Measurements from ENCODE around the gene GRIA4.

The GRIA4 gene

DNA sequence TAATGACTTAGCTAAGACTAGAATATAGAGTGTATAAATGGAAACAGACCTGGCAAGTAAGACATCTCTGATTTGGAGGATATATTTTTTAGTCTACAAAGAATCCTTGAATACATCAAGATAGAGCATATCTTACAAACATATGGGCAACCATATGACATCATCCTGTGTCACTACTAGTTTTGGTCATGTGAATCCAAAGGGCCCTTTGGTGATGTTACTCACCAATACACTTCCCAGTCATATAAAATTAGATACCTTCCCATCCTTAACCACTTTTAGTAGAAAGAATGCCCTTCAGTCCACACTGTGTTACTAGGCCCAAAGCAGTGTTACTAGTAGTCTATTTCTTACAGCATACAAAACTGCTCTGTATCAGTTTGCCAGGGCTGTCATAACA lies 31.6 kb downstream of the GRIA4 start:
- DNase-seq, result no peak

DNA sequence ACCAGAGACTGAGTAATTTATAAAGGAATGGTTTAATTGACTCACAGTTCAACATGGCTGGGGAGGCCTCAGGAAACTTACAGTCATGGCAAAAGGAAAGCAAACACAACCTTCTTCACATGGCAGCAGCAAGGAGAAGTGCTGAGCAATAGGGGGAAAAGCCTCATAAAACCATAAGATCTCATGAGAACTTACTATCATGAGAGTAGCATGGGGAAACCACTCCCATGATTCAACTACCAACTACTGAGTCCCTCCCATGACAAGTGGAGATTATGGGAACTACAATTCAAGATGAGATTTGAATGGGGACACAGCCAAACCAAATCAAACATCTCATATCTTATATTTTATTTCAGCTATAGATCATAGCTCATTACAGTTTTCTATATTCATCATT lies 33.0 kb downstream of the GRIA4 start:
- no peak for DNase-seq

DNA sequence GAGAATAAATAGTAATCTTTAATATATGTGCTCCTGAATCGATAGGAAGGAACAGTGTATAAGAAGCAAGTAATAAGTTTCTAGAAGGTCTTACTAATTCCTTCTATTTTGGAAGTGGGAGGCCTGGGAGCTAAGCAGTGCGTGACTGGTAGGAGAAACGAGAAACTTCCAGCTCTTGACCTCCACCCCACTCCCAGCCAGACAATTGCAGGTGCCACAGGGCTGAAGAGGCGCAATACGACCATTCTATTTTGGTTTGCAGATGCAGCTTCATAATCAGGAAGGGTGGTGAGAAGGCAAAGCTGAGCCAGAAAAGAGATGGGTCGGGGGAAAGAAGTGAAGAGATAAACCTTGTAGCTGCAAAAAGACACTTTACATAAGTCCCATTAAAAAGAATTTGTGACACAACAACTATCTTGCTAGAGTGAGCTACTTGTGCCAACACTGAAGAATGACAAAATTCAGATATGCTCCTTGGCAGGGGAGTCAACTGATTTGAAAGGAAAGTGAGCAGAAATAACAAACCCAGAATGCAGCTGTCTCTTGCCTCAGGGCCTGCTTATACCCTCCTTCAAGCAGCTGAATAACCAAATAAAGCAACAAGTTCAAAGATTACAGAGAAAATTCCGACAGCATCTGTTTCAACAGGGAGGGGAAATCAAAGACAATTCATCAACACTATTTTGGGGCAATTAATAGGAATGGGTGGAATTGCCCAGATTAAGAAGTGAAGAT lies 35.1 kb downstream of the GRIA4 start:
- no peak for DNase-seq

DNA sequence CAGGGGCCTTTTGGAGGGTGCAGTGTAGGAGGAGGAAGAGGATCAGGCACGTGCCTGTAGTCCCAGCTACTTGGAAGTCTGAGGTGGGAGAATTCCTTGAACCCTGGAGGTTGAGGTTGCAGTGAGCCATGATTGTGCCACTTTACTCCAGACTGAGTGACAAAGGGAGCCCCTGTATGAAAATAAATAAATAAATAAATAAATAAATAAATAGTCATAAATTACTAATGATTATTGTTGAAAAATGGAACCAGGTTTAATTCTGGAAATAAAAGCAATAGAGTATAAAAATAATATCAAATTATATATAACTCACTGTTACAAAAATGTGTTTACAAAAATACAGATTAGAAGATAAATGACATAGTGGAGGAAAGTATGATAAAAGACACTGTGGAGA lies 37.9 kb downstream of the GRIA4 start:
- no peak for DNase-seq

DNA sequence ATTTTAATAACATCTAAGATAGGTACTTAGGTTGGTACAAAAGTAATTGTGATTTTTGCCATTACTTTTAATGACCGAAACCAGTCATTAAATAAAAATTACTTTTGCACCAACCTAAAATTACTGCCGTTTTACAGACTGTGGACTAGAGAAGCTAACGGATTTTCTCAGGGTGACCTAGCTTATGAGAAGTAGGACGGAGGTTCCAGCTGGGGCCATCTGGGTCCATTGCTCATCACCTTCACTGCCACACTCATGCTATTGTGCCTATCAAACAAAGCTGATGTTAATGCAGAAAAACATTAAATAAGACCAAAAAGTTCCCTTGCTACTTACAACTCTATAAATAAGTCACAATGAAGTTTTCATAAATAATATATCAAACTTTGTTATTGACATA lies 38.9 kb downstream of the GRIA4 start:
- DNase-seq, result no peak

DNA sequence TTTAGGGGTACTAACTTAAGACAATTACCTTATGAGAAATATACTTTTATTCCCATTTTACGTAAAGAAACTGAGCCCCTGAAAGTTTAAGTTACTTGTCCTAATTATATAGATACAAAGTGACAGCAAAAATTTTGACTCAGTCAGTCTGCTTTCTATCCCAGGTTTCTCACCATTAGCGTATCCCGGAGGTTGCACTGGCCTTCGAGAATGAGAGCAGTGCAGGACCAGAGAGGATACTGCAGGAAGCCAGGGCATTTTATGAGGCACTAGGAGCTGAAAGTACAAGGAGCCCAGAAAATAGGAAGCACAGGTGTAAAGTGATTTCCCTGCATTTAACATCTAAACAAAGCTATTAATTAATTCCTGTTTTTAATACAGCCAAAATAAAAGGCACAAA lies 55.4 kb downstream of the GRIA4 start:
- DNase-seq, result no peak

DNA sequence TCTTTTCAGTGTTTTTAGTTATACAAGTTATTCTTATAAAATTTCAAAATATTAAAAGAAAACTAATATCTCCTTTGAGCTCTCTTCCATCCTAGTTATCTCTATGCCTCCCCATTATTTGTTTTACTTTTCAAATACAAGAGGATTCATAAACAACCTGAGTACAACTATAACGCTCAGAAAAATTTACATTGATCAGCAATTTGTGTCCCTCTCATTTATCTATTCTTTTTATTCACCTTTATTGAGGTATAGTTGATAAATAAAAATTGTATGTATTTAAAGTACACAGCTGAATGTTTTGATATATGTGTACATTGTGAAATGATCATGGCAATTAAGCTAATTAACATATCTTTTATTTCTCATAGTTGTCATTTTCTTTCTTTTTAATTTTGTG lies 57.6 kb downstream of the GRIA4 start:
- DNase-seq, result no peak

DNA sequence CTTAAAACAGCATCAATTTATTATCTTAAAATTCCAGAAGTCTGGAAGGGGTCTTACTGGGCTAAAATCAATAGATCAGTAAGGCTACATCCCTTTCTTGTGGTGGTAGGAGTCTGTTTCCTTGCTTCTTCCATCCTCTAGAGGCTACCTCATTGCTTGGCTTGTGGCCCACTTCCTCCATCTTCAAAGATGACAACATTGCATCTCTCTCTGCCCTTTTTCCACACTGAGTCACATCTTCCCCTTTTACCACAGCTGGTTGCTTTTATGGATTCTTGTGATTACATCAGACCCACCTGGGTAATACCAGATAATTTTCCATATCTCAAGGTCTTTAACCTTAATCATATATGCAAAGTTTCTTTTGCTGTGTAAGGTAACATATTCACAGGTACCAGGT lies 60.9 kb downstream of the GRIA4 start:
- peak; percentile 4 for DNase-seq

DNA sequence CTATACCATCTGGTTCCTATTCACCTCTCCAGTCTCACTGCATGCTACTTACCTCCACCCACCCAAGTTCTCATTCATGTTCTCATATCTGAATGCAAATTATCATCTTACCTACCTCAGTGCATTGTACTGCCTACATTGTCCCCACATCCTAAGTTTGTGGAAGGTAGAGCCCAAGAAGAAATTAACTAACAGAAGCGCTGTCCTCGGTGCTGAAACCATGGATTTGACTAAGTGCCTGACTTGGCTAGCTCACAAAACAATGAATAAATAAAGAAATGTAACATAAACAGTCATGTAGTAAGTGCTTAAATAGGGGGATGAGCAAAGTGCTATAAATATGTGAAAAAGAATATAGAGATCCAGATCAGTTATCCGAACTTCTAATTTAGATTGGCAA lies 63.2 kb downstream of the GRIA4 start:
- peak; percentile 63 for DNase-seq

DNA sequence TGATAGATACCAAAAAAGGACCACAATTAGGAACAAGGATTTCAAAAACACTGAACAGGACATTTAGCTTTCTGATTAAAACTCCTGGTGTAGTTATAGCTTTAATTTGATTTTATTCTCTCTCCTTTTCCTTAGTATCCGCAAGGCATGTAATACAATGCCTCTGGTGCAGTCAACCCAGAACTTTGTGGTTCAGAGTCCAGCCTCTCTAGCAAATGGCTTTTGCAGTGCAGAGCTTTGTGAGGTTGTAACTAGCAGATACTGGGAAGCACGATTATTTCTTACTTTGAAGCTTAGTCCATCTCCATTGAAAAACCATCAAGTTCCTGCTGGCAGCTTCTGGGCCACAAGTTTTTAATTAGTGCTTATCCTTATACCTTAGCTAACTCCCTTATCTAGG lies 79.8 kb downstream of the GRIA4 start:
- DNase-seq, result no peak

DNA sequence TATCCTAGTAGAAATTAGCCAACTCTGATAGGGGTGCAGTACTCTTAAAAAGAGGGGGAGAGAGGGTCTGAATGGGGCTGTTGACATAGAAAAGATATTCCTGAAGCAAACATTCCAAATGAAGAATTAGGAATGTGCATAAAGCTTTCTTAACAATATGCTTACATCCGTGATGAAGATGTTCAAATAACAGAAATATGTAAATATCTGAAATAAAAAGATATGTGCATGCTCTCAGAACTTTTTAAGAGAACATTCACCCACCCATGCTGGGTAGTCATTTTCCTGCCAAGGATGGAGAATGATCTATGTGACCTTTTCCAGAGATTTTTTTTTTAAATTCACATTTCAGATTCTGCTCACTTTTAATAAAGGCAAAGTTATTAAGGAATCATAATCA lies 80.6 kb downstream of the GRIA4 start:
- DNase-seq, result no peak

DNA sequence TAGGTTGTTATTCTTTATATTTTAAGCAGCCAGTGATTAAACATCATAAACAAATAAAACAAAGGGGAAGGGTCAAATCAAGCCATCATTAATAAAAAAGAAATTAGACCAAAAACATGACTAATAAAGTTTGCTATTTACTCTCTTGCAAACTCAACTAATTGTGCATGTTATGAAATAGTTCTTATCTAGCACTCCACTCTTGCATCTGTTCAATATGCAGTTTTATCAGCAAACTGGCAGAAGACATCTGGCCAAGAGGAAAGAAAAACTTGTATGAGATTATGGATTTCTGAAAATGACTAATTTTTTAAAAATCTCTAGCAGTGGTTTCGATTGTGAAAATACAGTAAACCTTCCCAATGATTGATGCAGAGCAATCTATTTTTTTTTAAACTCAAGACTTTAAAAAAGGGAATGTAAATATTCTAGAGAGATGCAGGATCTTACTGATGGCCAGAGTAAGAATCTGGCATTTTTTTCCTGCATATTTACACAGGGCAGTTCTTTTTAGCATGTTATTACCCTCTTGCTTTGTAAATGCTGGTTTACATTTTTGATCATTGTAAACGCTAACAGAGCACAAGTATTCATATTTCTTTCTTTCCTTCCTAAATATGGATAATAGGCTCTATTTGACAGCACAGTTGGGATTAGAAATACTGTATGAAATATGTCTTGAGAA lies 83.3 kb downstream of the GRIA4 start:
- DNase-seq, result no peak

DNA sequence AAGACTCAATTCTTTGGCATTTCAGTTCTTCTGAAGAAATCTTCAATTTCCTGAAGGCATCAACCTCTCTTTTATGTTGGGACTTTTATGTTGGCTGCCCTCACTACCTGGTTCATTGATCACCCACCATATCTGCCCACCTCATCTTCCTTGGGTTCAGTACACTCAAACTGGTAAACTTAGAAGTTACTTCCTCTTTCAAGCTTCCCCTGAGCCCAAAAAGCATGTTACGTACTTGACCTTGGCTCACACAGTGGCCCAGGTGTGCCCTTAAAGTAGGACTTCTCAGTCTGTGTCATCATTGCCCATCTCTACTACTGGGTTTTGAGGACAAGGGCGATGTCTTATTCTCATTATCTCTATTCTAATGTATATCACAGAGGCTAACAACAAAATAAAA lies 86.1 kb downstream of the GRIA4 start:
- DNase-seq, result no peak

DNA sequence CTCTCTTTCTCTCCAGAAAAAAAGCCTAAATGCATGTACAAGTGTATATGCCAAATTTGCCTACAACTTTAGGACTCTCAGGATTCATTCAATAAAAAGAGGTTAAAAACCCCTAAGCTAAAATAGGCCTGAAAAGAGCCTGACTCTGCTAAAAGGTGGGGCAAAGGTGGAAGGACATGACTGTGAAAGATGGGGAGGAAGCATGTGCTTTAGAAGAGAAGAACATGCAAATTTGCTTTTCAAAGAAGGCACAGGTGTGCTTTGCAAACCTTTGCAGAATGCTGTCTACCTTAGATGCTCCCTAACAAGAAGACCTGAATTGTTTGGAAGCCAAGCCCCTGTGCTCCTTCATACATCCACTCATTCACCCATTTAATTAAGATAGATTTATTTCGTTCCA lies 87.4 kb downstream of the GRIA4 start:
- DNase-seq, result no peak

DNA sequence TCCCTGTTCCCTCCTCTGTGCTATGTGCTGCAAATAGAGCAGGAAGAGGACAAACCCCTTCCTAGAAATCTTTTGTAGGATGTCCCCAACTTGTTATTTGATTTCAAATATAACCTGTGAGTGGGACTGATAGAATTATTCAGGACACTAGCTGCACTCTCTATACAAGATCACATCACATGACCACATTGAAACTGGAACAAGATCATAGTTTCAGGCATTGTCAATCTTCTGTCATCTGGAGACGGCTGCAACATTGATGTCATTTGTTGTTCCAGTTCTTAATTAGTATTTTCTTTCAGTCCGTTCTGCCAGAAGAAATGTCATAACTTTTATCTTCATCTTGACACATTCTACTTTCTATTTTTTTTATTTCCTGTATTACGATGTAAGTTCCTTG lies 89.3 kb downstream of the GRIA4 start:
- no peak for DNase-seq

DNA sequence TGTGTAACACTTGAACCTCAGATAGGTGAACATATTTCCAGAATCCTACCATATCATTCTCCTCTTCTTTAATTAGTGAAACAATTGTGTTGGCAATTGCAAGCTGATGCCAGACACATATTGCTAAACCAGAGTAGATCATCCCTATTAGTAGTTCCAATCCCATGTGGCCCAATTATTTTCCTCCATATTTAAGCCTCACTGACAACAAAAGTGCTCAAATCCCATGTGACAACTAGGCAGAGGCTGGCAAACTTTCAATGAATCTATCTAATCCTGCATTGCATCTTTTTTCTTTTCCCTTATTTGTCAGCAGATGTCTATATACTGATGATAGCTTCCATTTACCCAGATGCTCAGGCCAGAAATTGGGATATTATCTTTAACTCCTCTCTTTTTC lies 90.4 kb downstream of the GRIA4 start:
- DNase-seq, result no peak

DNA sequence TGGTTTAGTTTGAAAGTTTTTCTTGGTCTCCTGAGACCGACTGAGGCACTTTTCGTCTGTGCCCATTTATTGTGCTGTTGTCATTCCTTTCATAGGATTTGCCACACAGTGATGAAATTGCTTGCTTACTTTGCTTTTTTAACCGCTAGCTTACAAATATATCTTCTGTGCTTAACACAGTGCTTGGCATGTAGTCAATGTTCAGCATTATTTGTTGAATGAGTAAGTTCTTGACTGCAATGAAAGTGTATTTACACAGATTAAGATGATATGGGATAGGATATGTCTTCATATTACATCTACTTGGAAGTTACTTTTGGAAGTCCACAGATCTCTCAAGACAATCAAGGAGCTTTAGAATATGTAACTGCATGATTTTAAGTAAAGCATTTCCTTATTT lies 91.2 kb downstream of the GRIA4 start:
- DNase-seq, result no peak

DNA sequence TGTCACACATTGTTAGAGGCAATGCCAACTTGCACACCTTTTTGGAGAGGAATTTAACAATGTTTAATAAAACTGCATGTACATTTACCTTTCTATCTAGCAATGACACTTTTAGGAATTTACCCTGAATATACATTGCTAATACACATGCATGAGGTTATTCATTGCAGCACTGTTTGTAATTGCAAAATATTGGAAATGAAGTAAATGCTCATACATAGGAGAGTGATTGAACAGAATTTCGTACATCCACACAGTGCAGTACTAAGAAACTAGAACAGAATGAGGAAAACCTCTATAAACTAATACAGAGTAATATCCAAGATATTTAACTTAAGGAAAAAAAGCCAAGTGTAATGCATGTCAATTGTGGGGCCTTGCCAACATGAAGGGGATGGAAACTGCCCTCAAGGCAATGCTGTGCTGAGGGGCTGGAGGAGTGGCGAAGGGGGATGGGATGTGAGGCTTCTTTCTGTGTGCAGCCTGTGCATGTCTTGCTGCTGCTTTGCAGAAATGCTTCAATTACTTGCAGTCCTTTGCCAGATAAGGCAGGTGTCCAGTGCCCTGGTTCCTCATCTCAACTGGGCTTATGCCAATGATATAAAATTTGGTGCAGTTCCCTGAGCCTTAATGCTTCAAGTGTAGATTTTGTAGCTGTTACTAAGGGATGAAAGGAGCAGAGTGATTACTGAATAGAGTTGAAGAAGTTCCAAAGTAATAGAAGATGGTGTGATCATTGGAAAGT lies 96.1 kb downstream of the GRIA4 start:
- no peak for DNase-seq

DNA sequence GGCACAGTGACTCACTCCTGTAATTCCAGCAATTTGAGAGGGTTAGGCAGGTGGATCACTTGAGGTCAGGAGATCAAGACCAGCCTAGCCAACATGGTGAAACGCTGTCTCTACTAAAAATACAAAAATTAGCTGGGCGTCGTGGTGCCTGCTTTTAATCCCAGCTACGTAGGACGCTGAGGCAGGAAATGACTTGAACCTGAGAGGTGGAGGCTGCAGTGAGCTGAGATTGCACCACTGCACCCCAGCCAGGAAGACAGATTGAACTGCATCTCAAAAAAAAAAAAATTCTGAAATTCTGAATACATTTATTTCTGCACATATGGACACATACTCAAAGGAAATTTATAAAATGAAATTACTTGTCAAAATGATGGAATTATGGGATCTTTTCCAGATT lies 103.2 kb downstream of the GRIA4 start:
- DNase-seq, result no peak

DNA sequence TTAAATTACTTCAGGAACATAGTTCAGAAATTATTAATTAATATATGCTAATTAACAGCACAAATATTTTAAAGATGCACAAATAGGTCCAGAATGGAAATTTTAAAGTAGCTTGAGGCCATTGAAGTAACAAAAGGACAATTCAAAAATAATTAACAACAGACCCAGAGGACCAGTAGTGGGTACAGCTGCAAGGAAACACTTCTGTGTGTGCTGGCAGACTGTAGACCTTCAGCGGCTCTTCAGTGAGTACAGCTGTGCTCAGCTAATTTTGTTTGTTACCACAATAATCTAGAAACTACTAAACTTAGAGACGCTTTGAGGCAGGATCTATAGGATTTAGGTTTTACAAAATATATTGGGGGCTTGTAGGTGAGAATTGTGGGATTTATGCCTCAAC lies 103.8 kb downstream of the GRIA4 start:
- no peak for DNase-seq

DNA sequence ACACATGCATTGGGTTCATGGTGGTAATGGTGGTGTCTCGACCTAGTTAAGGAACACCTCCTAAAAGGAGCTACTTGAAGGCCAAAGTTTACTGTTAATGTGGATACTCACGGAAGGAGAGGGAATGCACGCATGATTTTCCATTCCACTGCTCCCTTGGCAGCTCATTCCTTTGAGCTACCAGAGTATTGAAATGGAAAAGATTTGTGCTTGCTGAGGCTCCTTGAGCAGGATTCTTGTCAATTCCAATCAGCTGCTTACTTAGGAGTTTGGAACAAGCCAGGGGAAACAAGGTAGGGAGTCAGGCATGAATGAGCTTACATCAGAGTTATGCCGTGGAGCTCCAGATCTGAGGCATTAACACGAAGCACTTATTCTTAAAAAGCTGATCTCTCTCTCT lies 108.8 kb downstream of the GRIA4 start:
- no peak for DNase-seq

DNA sequence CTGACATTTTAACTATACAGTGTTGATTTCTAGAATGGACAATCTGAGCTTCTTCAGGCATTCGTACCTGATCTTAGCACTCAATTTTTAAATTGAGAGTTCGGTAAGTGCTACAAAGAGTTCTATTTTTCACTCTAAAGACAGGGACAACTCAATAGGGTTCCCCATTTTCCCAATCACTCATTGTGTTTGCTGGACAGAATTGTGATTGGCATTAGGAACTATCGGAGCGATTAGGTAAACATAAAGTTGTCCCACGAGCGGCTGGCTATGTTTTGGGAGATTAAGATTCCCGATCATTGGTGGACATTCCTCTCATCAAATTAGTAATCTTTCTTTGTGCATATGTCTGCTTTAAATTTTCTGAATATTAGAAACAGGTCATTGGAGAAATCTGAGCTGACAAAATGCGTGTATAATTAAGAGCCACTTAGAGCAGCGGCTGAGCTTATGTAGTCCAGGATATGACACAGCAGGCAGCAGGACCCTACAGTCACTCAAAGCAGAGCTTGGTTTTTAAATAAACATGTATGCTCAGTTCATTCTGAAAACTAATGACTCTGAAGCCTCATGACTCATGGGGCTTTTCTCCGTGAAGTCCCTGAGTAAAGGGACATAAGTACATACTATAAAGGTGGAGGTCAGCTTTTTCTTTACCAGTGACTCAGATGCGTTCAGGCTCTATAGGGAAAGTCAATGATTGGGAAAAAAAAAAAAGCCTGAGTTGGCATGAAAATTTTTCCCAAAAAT lies 109.4 kb downstream of the GRIA4 start:
- DNase-seq, result peak; percentile 81

DNA sequence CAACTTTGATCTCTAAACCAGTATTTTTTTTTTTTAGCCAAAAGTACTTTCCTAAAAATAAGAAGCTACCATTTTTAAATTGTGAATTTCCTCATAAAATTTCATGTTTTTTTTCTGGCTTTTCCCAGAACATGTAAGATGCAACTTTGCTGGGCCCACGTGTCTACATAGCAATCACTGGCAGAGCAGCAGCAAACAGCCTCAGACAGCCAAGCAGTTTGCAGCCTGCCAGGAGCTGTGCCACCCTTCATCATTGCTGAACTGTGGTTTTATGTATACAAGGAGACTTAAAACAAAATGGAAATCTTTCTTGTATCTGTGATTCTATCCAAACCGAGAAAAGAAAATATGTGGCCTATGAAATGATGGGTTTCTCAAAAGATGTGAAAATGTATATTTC lies 110.2 kb downstream of the GRIA4 start:
- no peak for DNase-seq

DNA sequence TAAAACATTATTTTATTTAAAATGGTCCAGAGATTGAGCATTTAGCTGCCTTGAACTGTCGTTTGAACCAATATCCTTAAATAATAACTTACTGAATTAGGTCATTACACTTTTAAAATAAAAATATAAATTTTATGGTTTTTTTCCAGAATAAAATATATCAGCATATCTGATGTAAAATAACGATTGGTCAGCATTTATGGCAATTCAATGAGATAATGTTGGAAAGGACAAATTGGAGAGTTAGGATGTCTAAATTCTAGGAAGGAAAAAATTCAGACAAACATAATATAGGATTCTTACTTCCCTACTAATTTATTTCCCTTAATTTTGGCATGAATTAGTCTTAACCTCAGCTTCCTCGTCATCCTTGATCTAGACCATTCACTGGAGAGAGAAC lies 113.4 kb downstream of the GRIA4 start:
- no peak for DNase-seq

All from fibroblast of skin of right quadriceps (primary cell).